ENCODE measurements around the gene OTX1. TPM values are rescaled to one million over a fixed set of nuclear protein-coding genes. Genes with fewer than 3 reads are reported as not detected.

The OTX1 gene
- total RNA-seq, result not detected

DNA sequence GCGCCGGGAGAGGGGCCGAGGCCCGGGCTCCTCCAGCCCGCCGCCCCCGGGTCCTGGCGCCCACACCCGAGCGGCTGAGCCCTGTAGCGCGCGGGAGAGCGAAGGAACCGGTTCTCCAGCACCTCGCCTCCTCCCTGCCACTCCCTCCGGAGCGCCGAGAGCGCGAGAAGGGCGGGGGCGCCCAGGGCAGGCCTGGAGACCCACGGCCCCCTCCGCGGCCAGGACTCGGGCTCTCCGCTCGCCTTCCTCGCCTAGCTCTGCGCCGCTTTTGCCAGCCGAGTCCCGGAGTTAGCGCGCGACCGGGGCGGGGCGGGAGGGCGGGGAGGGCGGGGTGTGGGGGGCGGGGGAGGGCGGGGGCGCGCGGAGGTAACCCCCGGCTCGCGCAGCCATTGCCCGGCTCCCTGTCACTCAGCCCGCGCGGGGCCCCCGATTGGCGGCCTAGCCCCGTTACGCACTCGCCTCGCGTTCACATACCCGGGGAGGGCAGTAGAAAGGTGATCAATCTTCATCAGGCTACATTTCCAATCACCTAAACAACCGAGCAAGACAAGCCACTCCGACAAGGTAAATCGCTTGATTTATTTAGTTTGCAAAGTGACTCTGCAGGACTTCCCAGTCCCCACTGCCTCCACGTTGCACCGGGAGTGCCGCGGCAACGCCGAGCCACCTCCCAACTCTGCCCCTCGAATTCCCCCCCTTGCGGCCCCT, at the start of gene OTX1:
Gene OTX1, plus strand, starts transcription at position 497 of the 708 bp plus-strand sequence. CDS start 2,161 bp downstream, outside the sequence.
- no peak for DNase-seq (ENCODE audit: extremely low spot score in 2 of 2)
- TF ChIP-seq POLR2AphosphoS5 (IDR thresholded peaks at IDR 0.05; ENCODE audit: insufficient read depth in 1 of 2, low read depth in 1 of 2) (no peak), POLR2A (IDR thresholded peaks at IDR 0.05) (no peak)
- TF ChIP-seq, protein P1, sequence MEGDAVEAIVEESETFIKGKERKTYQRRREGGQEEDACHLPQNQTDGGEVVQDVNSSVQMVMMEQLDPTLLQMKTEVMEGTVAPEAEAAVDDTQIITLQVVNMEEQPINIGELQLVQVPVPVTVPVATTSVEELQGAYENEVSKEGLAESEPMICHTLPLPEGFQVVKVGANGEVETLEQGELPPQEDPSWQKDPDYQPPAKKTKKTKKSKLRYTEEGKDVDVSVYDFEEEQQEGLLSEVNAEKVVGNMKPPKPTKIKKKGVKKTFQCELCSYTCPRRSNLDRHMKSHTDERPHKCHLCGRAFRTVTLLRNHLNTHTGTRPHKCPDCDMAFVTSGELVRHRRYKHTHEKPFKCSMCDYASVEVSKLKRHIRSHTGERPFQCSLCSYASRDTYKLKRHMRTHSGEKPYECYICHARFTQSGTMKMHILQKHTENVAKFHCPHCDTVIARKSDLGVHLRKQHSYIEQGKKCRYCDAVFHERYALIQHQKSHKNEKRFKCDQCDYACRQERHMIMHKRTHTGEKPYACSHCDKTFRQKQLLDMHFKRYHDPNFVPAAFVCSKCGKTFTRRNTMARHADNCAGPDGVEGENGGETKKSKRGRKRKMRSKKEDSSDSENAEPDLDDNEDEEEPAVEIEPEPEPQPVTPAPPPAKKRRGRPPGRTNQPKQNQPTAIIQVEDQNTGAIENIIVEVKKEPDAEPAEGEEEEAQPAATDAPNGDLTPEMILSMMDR (IDR thresholded peaks at IDR 0.05), result no peak
- H3K4me1 ChIP-seq, result peaks cover 52% of the 10 kb centered on the region
- peak within 1 kb of the TSS; percentile 42 to 59 for H3K4me3 ChIP-seq
- peaks cover 0 to 7% of the 10 kb centered on the region in 2 donors for H3K36me3 ChIP-seq
- H3K27me3 ChIP-seq, result peaks cover 6% of the 10 kb centered on the region
- intact Hi-C loops (cut with DNase I), result no loop called here
- no peak within 1 kb of the TSS for H3K27ac ChIP-seq
- no peaks in the 10 kb centered on the region for H3K9me3 ChIP-seq

DNA sequence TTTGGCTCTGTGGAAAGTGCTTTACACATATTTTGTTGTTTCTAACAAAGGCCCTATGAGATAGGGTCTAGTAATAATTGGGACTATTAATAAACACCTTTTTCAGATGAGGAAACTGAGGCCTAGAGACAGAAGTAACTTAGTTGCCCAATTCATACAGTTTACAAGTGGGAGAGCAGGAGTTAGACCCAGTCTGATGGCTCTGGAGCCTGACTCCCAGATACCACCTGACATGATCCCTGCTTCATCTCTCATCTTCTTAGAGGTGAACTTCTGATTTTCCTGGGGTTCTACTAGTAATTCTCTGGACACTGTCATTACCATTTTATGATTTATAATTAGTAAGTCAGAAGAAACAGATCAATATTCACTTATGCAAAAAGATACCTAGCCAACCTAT, 49.1 kb upstream of the OTX1 start:
- TF ChIP-seq POLR2A (IDR thresholded peaks at IDR 0.05) (no peak), POLR2AphosphoS5 (IDR thresholded peaks at IDR 0.05; ENCODE audit: insufficient read depth in 1 of 2, low read depth in 1 of 2) (no peak)
- TF ChIP-seq, protein P1 (IDR thresholded peaks at IDR 0.05), result no peak
- intact Hi-C loops (cut with DNase I), result no loop called here

DNA sequence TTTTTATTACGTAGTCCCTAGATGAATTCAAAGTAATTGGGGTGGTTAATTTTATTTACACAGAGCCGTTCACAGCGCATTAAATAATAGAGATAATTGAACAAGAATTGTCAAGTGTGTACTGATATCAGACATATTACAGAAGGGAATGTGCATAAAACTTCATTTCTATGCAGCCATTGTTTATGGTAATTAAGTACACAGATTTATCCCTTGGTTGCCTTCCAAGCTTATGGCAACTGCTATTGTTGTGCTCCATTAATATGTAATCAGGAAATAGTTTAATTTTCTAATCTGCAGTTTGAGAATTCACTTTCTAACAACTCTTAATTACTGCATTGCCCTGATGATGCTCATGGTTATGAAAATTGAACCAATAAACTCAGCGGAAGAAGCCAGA, 47.3 kb upstream of the OTX1 start:
- Histone ChIP-seq H3K36me3 (peaks cover 0 to 4% of the 10 kb centered on the region in 2 donors), H3K27ac (no peak overlapping the region), H3K4me3 (no peak overlapping the region), H3K9me3 (no peaks in the 10 kb centered on the region), H3K27me3 (no peaks in the 10 kb centered on the region), H3K4me1 (peaks cover 3% of the 10 kb centered on the region)
- DNase-seq (ENCODE audit: extremely low spot score in 2 of 2), result no peak
- TF ChIP-seq POLR2A (IDR thresholded peaks at IDR 0.05) (no peak), POLR2AphosphoS5 (IDR thresholded peaks at IDR 0.05; ENCODE audit: insufficient read depth in 1 of 2, low read depth in 1 of 2) (no peak)
- TF ChIP-seq, protein P1 (IDR thresholded peaks at IDR 0.05), result no peak
- intact Hi-C loops (cut with DNase I), result no loop called here

More for the DNA sequence above, 49.1 kb upstream of the OTX1 start:
- no peak overlapping the region for H3K4me3 ChIP-seq
- H3K9me3 ChIP-seq, result no peaks in the 10 kb centered on the region
- peaks cover 3% of the 10 kb centered on the region for H3K4me1 ChIP-seq
- H3K27ac ChIP-seq, result no peak overlapping the region
- peaks cover 0 to 10% of the 10 kb centered on the region in 2 donors for H3K36me3 ChIP-seq
- no peaks in the 10 kb centered on the region for H3K27me3 ChIP-seq
- DNase-seq (ENCODE audit: extremely low spot score in 2 of 2), result no peak

DNA sequence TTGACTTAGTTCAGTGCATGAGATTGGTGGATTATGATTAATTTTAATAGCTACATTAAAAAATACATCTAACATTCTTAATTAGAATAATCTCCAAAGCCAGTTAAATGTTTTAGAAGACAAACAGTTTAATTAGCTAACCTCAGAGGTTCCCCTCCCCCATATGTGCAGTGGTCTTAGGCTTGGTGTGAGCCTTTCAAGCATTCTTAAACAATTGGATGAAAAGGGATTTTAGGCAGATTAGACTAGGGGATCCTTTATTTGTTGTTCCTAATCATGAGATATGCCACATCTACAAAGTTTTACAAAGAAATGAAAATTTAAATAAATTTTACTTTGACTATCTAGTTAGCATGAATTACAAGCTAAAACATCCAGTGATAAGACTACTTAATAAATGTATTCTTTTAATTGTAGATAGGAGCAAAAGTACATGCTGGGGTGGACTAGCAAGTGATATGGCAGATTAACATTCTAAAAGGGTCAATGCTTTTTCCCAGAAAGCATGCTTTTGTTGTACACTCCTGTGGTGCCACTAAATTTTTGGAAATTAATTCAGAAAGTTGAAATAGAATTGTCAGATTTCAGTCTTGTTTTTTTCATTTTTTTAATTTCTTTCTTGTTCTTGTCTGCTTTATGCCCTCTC, 42.7 kb upstream of the OTX1 start:
- no peaks in the 10 kb centered on the region for H3K4me1 ChIP-seq
- intact Hi-C loops (cut with DNase I), result no loop called here
- no peaks in the 10 kb centered on the region for H3K9me3 ChIP-seq
- no peak for DNase-seq (ENCODE audit: extremely low spot score in 2 of 2)
- TF ChIP-seq POLR2AphosphoS5 (IDR thresholded peaks at IDR 0.05; ENCODE audit: insufficient read depth in 1 of 2, low read depth in 1 of 2) (no peak), POLR2A (IDR thresholded peaks at IDR 0.05) (no peak)
- TF ChIP-seq, protein P1 (IDR thresholded peaks at IDR 0.05), result no peak
- no peaks in the 10 kb centered on the region for H3K27me3 ChIP-seq
- H3K4me3 ChIP-seq, result no peak overlapping the region
- no peaks in the 10 kb centered on the region for H3K36me3 ChIP-seq
- H3K27ac ChIP-seq, result no peak overlapping the region

DNA sequence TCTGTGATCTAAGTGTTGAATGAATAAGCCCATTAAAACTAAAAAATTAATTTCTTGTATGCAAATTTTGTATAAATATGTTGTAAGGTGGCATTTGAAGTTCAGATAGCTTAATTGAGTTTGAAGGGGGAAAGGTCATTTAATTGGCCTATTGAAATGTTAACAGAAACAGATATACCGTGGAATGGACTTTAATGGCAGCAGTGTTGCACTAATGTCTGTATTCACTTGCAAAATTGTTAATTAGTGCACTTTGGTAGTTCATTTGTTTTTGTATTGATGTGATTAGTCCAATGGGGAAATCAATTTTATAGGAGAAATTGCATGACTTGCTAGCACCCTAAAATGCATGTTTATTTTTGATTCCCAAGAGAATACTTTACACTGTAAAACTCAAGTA, 41.8 kb upstream of the OTX1 start:
- no peaks in the 10 kb centered on the region for H3K4me1 ChIP-seq
- no peaks in the 10 kb centered on the region for H3K9me3 ChIP-seq
- no peaks in the 10 kb centered on the region for H3K27me3 ChIP-seq
- H3K4me3 ChIP-seq, result no peak overlapping the region
- H3K36me3 ChIP-seq, result peaks cover 0 to 5% of the 10 kb centered on the region in 2 donors
- no peak for DNase-seq (ENCODE audit: extremely low spot score in 2 of 2)
- TF ChIP-seq, protein P1 (IDR thresholded peaks at IDR 0.05), result no peak
- TF ChIP-seq POLR2AphosphoS5 (IDR thresholded peaks at IDR 0.05; ENCODE audit: insufficient read depth in 1 of 2, low read depth in 1 of 2) (no peak), POLR2A (IDR thresholded peaks at IDR 0.05) (no peak)
- H3K27ac ChIP-seq, result no peak overlapping the region
- intact Hi-C loops (cut with DNase I), result no loop called here
